HG02943 (cell line): ENCODE results near the gene SENP6.
"Not testable (repeated sequence)": the region's sequence is repeated elsewhere in the genome, so short reads cannot be mapped to it uniquely, and the experiment has no call there.

ENCODE experiments used
- ATAC-seq: cut with Tn5 transposase; IDR thresholded peaks from one replicate; pipeline ENCODE4 v1.9.1; 2021; ENCODE audit warnings: mild to moderate bottlenecking, low read depth, moderate library complexity; ENCODE audit not compliant: unreplicated experiment

SENP6 gene

DNA sequence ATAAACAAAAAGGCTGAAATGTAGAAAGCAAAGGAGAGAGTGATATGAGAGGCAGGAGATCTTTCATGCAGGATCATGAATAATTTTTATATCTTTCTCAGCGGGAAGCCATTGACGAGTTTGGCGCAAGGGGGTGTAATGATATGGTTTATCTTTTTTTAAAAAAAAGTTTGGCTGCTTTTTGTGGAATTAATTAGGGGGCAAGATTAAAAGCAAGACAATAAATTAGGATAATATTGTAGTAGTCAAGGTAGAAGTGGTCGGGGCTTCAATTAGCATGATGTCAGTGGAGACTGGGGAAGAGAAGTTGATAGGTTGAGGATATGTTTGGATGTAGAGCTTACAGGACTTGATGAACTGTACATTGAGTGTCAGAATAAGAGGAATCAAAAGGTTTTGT, 4.0 kb downstream of the SENP6 start:
- no peak for ATAC-seq

DNA sequence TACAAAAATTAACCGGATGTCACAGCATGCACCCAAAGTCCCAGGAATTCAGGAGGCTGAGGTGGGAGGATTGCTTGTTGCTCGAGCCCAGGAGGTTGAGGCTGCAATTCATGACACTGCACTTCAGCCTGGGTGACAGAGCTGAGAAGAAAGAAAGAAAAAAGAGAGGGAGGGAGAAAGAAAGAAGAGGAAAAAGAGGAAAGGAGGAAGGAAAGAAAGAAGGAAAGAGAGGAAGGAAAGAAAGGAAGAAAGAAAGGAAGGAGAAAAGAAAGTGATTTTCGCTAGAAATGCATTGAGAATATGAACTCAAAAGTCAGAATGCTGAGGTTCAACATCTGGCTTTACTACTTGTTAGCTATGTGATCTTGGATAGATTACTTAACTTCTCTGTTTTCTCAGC, 6.6 kb downstream of the SENP6 start:
- ATAC-seq: no peak

DNA sequence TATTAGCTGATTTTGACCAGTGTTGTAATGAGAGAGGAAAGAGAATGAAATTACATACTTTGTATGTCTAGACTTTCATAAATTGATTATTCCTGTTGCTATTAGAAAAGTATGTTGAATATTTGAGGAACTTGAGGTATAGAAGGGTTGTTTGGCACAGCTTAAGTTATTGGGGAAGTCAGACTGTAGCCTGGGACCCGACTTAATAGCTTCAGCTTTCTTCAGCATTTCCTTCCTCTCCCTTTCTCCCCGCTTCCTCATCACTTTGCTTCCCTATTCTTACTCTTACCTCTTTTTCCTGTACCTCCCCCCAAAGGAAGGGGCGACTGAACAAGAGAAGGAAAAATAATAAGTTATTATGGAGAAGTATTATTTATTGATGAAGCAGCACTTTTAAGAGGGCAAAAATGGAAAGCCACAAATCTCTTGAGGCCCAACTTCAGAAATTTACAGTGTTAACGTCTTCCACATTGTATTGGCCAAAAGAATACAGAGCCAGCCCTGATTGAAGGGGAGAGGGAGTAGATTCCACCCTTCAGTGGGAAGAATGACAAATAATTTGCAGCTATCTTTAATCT, 7.4 kb downstream of the SENP6 start:
- no peak for ATAC-seq

DNA sequence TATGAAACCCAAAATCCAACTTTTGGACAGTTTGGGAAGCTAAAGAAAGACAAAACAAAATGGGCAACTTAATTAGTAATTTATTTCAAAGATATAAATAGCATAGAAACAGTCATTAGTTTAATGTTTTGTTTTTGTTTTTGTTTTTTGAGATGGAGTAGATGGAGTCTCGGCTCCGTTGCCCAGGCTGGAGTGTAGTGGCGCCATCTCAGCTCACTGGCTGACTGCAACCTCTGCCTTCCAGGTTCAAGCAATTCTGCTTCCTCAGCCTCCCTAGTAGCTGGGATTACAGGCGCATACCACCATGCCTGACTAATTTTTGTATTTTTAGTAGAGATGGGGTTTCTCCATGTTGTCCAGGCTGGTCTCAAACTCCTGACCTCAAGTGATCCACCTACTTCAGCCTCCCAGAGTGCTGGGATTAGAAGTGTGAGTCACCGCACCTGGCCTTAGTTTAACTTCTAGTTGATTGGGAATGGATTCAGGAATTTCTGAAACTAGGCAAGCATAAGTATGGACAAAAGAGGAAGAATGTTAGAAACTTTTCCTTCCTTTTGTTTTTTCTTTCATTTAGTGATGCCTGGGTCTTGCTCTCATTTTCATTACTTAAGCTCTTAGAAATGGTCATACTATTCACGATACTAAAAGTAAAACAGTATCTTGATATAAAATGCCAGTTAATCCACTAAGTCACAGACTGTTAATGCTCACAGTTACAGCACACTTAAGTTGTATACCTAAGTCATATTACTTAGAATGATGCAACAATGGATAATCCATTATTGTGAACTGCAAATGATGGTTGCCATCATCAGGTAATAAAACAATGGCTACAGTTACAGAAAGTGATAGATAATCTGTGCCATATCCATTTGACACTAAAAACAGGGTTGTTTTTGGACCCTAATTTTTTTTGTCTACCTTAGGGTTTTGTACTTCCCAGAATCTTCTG, 8.2 kb downstream of the SENP6 start:
- ATAC-seq: no peak

DNA sequence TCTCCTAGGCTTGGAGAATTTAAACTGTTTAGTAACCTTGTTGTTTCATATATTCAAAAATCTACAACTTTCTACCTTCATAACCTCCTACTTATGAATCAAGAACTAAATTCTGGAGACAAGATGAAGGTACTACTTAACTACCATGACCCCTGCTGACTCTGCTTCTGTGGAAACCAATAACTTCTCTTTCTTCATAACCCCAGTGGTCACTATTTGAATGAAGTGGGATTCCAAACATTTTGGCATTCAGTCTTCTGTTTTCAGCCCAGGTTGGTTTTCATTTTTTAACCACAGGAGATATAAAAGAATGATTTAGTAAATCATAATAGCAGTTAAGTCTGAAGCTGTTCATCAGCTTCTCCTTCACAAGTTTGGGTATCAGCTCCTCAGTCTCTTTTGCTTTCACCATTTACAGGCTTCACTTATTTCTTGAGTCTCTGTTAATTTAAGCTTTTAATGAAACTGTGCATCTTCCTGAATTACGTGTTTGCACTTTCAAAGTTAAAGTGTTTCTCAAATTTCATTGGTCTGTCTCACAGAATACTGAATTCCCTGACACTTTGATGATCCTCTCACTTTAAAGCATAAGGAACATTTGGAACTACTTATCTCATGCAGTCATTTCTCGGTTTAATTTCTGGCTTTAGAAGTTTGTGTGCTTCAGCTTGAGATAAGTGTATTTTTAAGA, 9.5 kb downstream of the SENP6 start:
- no peak for ATAC-seq

DNA sequence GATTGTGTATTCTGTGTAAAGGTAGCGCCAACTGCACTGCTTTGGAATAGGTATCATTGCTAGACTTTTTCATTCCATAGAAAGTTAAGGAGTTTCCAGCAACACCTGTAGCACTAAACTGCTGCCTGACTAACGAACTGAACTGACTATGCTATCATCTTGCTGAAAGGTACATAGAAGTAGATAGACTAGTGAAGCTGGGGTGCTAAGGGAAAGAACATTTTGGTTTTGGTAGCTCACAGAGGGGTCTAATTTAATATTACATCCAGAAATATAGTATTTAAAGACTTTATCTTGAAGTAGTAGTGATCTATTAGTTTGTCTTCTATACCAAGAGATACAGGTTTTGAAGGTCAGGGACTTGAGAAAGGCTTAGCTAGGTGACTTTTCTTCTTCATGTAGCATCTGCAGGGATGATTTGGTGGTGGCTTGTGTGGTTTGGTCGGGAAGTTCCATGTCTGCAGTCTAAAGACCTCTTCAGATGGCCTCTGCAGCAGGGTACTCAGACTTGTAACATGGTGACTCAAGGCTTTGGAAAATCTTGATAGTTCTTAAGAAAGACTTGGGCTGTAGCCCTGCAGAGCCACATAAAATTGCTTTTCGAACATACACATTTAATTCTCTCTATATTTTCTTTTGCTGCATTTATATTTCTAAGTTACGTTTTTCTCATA, 10.2 kb downstream of the SENP6 start:
- ATAC-seq: no peak

DNA sequence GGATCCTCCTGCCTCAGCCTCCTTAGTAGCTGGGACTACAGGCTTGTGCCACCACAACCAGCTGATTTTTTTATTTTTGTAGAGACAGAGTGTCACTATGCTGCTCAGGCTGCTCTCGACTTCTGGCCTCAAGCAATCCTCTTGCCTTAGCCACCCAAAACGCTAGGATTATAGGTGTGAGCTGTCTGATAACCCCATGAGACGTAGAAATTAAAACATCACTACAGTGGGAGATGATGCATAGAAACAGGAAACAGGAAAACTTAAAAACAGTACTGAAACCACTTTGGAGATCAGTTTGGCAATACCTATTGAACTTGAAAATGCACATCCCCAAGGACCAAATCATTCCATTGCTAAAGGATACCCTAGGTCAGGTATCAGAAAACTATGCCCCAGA, 10.8 kb downstream of the SENP6 start:
- no peak for ATAC-seq

DNA sequence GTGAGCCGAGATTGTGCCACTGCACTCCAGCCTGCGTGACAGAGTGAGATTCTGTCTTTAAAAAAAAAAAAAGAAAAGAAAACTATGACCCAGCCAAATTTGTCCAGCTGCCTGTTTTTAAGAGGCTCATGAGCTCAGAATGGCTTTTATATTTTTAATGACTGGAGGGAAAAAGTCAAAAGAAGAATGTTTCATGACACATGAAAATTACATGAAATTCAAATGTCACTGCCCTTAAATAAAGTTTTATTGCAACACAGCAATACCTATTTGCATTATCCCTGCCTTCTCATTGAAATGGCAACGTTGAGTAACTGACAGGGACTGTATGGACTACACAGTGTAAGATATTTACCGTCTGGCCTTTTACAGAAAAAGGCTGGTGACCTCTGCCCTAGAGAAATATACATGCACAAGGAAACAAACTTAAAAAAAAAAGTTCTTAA, 11.4 kb downstream of the SENP6 start:
- ATAC-seq: no peak

DNA sequence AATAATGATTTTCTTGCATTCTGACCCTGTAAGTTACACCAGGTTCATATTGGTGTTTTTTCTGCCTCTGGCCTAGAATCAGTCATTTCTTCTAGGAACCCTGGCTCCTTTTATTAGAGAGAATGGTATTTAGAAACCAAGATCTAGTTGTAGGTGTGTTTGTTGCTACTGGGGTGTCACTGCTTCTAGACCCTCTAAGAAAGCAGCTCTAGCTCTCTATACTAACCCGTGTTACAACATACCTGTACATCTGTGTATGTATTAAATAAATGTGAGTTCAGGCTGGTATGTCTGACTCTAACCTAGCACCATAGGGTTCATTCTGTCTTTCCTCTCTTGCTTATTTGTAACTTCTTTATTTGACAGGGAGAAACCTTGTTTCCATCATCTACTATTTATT, 16.8 kb downstream of the SENP6 start:
- no peak for ATAC-seq

DNA sequence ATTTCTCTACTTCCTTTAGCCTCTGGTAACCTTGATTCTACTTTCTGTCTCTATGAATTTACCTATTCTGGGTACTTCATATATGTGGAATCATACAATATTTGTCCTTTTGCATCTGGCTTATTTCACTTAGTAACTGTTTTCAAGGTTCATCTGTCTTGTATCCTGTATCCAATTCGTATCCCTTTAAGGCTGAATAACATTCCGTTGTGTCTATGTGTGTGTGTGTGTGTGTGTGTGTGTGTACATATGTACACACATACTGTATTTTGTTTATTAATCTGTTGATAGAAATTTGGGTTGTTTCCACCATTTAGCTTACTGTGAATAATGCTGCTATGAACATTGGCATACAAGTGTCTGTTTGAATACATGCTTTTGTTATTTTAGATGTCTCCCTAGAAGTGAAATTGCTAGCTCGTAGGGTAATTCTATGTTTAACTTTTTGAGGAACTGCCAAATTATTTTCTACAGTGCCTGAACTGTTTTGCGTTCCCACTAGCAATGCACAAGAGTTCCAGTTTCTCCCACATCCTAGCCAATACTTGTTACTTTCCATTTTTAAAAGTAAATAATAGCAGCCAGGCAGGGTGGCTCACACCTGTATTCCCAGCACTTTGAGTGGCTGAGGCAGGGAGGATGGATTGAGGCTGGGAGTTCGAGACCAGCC, 17.7 kb downstream of the SENP6 start:
- no peak for ATAC-seq

DNA sequence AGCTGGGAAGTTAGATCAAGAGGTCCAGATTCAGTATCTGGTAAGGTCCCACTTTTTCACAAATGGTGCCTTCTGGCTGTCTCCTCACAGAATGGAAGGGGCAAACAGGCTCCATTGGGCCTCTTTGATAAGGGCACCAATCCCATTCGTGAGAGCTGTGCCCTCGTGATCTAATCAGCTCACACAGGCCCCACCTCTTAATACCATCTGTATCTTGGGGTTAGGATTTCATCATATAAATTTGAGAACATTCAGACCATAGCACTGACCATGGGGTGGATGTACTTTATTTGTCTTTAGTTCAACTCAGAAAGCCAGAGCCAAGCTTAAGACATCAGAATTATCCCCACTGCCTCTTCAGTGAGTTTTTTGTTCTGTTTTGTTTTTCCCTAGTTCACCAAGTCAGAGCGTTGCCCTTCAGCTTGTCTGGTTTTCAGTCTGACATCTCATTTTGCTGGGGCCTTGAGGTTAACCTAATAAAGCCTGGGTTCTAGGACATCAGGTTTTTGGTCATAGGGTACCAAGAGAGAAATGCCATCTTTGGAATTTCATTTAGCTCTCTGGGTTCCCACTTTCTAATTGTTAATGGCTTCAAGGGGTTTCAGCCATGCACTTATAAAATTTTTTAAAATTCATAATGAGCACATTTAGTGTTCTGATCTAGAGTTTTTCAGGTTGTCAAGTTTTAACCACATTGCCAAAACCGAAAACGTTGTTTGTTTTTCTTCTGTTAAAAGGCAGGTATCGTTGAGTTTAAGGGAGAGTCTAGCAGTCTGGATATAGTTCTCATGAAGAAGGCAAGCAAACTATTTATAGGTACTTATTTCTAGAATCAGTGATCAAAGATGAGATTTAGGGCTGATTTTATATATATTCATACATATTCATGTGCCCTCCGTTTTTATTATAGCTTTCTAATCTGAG, 19.0 kb downstream of the SENP6 start:
- ATAC-seq: no peak

DNA sequence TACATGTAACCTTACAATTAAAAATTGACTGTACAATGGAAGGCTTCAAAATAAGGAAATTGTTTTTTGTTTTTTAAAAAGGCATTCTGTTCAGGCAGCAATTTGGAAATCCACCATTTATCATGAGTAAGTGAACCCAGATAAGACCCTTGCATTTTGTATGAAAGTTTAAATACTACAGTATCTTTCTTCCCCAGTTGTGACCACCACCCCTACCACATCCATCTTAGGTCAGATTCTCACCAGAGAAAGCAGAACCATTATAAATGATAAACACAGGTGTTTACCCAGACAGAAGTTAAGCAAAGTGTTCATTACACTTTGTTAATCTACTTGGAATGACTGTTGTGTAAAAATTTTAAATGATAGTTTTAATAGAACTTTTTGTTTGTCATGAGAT, 20.2 kb downstream of the SENP6 start:
- no peak for ATAC-seq

DNA sequence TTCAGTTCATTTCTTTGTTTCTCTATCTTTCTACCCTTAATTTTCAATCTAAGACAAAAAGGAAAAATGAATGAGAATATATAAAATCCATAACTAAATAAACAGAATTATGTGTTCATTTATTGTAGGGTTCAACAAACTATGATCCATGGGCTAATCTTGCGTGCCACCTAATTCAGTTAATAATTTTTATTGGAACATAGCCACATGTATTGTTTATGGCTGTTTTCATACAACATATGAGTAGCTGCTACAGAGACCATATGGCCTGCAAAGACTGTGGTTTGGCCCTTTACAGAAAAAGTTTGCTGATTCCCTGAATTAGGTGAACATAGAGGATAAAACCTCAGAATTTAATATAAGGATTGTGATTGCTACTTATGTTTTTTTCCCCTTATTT, 21.8 kb downstream of the SENP6 start:
- ATAC-seq: no peak

DNA sequence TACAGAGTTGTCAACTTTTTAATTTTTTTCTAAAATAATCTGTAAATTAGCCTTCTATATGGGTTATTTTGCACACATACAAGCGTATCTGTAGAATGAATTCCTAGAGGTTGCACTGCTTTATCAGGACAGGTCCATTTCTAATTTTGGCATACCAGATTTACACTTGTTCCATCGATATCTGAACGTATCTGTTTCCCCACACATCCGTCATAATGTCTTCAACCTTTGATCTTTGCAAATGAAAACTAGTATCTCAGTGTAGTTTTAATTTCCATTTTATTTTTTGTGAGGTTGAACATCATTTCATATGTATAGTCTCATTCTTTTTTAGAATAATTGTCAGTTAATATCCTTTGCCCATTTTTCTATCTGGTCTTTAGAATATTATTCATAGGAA, 22.7 kb downstream of the SENP6 start:
- ATAC-seq: no peak

DNA sequence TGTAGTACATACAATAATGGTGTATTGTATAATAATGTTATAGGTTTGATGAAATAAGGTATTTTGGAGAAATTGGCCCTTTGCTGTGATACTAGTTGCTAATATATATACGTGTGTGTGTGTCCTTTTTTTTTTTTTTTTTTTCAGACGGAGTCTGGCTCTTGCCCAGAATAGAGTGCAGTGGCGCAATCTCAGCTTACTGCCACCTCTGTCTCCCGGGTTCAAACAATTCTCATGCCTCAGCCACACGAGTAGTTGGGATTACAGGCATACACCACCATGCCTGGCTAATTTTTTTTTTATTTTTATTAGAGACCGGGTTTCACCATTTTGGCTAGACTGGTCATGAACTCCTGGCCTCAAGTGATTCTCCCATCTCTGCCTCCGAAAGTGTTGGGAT, 23.3 kb downstream of the SENP6 start:
- ATAC-seq: no peak

DNA sequence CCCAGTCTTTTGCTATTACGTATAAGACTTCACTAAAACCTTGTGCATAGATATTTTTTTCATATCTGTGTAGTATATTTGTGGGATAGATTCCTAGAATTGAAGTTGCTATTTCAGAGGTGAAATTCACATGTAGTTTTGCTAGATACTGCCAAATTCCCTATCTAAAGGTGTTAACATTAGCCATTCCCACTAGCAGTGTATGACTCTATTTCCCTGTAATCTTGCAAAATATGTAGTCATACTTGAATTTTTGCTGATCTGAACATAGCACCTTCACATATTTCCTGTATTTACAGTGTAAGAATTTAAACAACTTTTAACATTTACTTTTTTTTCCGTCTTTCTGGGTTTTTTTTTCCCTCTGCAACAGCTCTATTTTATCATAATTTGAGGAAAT, 24.9 kb downstream of the SENP6 start:
- ATAC-seq: no peak

DNA sequence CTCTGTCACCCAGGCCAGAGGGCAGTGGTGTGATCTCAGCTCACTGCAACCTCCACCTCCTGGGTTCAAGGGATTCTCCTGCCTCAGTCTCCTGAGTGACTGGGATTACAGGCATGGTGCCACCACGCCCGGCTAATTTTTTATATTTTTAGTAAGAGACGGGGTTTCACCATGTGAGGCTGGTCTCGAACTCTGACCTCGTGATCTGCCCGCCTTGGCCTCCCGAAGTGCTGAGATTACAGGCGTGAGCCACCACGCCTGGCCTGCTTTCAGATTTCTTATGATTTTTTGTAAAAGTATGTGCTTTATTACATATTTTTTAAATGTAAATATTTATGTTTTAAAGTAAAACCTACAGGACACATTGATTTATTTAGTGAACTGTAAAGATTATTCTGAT, 26.0 kb downstream of the SENP6 start:
- not testable (repeated sequence) for ATAC-seq

DNA sequence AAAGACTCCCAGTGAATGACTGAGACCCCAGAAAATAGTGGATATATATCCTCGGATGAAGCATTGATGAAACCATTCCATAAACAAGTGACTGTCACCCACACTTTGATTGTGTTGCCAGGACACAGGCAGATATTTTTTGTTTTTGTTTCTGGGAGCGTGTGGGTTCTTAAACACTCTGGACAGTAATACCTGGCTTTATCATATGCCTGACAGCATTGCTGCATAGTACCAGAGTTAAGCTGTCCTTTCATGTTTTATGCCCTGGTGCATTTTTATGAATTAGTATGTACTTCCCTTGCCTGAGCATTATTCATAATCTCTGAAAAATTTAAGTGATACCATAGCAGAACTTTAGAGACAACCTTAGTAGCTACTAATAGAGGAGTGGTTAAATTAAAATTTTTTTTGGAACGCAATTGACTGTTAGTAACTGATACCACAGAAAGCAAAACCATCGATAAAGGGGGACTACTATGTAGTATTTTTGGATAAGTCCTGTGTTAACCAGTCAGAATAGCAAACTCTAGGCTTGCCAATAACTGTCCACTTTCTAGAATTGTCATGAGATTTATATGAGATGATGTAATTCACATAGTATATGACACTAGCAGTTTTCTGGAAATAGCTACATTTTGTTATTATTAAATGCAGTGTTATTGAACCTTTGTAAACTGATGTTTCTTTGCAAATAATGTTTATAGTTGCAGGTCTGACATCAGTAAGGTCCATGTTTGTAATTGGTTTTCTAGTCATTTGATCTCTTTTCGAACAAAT, 30.4 kb downstream of the SENP6 start:
- no peak for ATAC-seq

DNA sequence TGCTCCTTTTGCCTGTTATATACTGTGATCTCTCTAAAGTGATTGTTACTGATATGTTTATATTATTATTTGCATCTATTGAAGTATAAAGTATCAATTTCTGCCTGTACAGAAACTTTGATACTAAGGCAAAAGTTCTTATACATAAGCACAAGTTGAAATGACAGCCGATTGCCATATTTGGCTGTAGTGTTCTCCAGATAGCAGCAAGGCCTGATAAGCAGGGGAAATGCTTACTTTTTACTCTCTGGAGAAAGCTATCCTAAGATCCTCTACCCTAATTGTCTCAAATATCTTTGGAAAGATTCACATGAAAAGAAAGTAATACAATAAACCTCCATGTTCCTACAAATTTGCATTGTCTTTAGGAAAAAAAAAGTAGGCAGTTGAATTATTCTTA, 31.4 kb downstream of the SENP6 start:
- ATAC-seq: no peak
